Sigmoid colon (tissue), 7 donors: Measurements from ENCODE around the gene ZNF3. TPM values are rescaled to one million over a fixed set of nuclear protein-coding genes. Genes with fewer than 3 reads are reported as not detected.

Experiments
- DNase-seq: peaks from one replicate; pipeline ENCODE4 v3.0.0-alpha.2; 2019
- H3K27ac ChIP-seq, 4 donors: fragments of 200-600 bp; sonication (generic); one replicate each; pipeline ENCODE4 v1.5.1; 2016 to 2019; ENCODE audit warnings: mild to moderate bottlenecking in 1 of 4
- H3K27me3 ChIP-seq, 3 donors: fragments of 200-600 bp; sonication (generic); one replicate each; pipeline ENCODE4 v1.5.1; 2019; ENCODE audit warnings: mild to moderate bottlenecking in 1 of 3
- H3K36me3 ChIP-seq, 4 donors: fragments of 200-600 bp; sonication (generic); one replicate each; pipeline ENCODE4 v1.5.1; 2016 to 2019
- H3K4me1 ChIP-seq, 4 donors: fragments of 200-600 bp; sonication (generic); one replicate each; pipeline ENCODE4 v1.5.1; 2017 to 2019
- H3K4me3 ChIP-seq, 4 donors: fragments of 200-600 bp; sonication (generic); one replicate each; pipeline ENCODE4 v1.5.1; 2017 to 2019; ENCODE audit warnings: mild to moderate bottlenecking in 2 of 4, moderate library complexity in 1 of 4
- H3K9me3 ChIP-seq, 4 donors: fragments of 200-600 bp in 3 of 4; sonication (generic) in 3 of 4; one replicate each; pipeline versions ENCODE4 v1.5.1 to v1.6.1; 2013 to 2019
- EP300 ChIP-seq, 4 donors: sonication (generic); formaldehyde crosslinking; IDR thresholded peaks; one replicate each; pipeline ENCODE4 v1.6.1; 2017; ENCODE audit warnings: antibody characterized with exemption in 4 of 4
- POLR2A ChIP-seq, 2 donors: fragments of 450-650 bp; IDR thresholded peaks; one replicate each; pipeline ENCODE4 v1.6.1; 2016; ENCODE audit warnings: antibody characterized with exemption in 2 of 2, mild to moderate bottlenecking in 2 of 2, moderate library complexity in 2 of 2
- POLR2AphosphoS5 ChIP-seq, 4 donors: sonication (generic); formaldehyde crosslinking; IDR thresholded peaks; one replicate each; pipeline ENCODE4 v1.6.1; 2017; ENCODE audit warnings: antibody characterized with exemption in 4 of 4
- WGBS, 2 donors: extraction: QIAGEN DNeasy Blood & Tissue Kit; methylation state at CpG; one replicate each; pipeline ENCODE4 v1.1.7; 2013; 5-methylcytosine and 5-hydroxymethylcytosine counted together
- intact Hi-C: fragments of 100-400 bp; cut with DNase I; formaldehyde crosslinking; loops from one replicate; pipeline ENCODE4 v1.15.1; 2023
- polyA plus RNA-seq, 3 donors: library from polyadenylated mRNA; stranded (reverse); fragments of 200-250 nt; gene quantifications; one replicate each; pipeline ENCODE4 v1.2.3, GENCODE V29; 2013
- total RNA-seq, 4 donors: library from RNA; depleted of rRNA; stranded (reverse); fragments of >200 nt; gene quantifications; one replicate each; pipeline ENCODE4 v1.1.0, GENCODE V29; 2016
- TF ChIP-seq, protein P1 (sequence below), 4 experiments: fragments of 450-650 bp in 3 of 4; fragments of 200-600 bp in 1 of 4; IDR thresholded peaks; one replicate each; pipeline ENCODE4 v1.5.1; 2016 to 2019; ENCODE audit warnings: antibody characterized with exemption in 4 of 4, mild to moderate bottlenecking in 3 of 4, moderate library complexity in 2 of 4
- donor health status: healthy with polysubstance abuse.
- donor health status: Bipolar disorder and iron deficiency.
- donor health status: healthy.

Gene ZNF3
- total and polyA plus RNA-seq, 7 donors: 17.1 to 28.0 (median 19.2) TPM

DNA sequence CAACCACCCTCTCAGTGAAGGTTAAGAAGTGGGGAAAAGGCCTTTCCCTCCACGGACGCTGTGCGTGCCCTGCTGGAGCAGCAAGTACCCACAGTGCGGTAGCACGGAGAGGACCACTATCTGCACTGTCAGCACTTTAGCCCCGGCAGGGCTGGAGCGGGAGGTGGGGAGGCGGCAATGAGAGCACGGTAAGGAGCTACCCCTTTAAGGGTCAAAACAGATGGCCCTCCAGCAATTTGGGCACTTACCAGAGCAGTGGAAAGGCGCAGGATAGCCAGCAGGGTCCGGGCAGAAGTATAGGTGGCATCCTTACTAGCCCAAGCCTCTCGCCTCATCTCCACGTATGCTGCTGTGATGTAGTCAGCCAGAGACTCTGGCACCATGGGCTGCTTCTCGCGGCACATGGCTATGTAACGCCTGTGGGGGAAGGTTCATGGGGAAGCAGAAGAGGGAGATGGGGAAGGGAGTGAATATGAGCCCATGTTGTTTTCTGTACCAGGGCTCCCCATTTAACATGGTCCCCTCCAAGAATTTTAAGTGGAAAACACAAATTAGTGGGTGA lies 12.5 kb upstream of the ZNF3 start:
- no peaks in the 10 kb centered on the region for H3K9me3 ChIP-seq
- intact Hi-C loops: no loop called here
- no peak for TF ChIP-seq POLR2AphosphoS5 (IDR thresholded peaks at IDR 0.05)
- TF ChIP-seq, protein P1, sequence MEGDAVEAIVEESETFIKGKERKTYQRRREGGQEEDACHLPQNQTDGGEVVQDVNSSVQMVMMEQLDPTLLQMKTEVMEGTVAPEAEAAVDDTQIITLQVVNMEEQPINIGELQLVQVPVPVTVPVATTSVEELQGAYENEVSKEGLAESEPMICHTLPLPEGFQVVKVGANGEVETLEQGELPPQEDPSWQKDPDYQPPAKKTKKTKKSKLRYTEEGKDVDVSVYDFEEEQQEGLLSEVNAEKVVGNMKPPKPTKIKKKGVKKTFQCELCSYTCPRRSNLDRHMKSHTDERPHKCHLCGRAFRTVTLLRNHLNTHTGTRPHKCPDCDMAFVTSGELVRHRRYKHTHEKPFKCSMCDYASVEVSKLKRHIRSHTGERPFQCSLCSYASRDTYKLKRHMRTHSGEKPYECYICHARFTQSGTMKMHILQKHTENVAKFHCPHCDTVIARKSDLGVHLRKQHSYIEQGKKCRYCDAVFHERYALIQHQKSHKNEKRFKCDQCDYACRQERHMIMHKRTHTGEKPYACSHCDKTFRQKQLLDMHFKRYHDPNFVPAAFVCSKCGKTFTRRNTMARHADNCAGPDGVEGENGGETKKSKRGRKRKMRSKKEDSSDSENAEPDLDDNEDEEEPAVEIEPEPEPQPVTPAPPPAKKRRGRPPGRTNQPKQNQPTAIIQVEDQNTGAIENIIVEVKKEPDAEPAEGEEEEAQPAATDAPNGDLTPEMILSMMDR (IDR thresholded peaks at IDR 0.05): no peak
- TF ChIP-seq EP300 (IDR thresholded peaks at IDR 0.05): no peak
- TF ChIP-seq POLR2A (IDR thresholded peaks at IDR 0.05): no peak
- no peak overlapping the region for H3K4me3 ChIP-seq
- H3K27ac ChIP-seq: peak overlapping the region in 3 of 4 donors; percentile 23 to 57 (median 26)
- peaks cover 72 to 92% (median 83%) of the 10 kb centered on the region in 4 donors for H3K36me3 ChIP-seq
- no peak for DNase-seq
- H3K27me3 ChIP-seq: no peaks in the 10 kb centered on the region
- peaks cover 0 to 31% (median 28%) of the 10 kb centered on the region in 4 donors for H3K4me1 ChIP-seq
- WGBS, 2 donors: 88 to 89% methylated on average over 16 of the region's 16 CpGs

DNA sequence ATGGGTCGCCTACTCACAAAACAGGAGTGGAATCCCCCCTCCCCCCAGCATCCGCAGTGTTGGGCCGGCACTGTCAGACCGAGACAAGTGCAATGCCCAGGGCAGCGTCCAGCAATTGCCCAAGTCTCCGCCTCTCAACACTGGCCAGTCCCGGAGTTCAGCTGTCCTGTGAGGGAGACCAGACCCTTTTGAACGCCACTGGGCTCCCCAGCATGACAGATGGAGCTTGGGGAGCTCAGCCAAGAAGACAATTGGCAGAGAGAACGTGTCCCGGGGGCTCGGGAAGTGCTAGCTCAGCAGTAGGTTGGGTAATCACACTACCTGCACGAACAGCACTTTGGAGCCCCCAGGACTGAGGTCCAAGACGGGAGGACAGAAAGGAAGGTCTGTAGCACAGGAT lies 12.0 kb upstream of the ZNF3 start:
- WGBS, 2 donors: 70 to 77% methylated on average over 13 of the region's 13 CpGs
- peak; percentile 71 for DNase-seq
- Histone ChIP-seq H3K27me3 (no peaks in the 10 kb centered on the region), H3K36me3 (peaks cover 67 to 86% (median 78%) of the 10 kb centered on the region in 4 donors), H3K4me1 (peaks cover 0 to 28% (median 26%) of the 10 kb centered on the region in 4 donors), H3K27ac (peak overlapping the region in 3 of 4 donors; percentile 23 to 57 (median 26)), H3K4me3 (no peak overlapping the region), H3K9me3 (no peaks in the 10 kb centered on the region)
- peak in 2 of 4 donors; percentile 27 to 37 for TF ChIP-seq POLR2AphosphoS5 (IDR thresholded peaks at IDR 0.05)
- no peak for TF ChIP-seq EP300 (IDR thresholded peaks at IDR 0.05)
- intact Hi-C loops: no loop called here

DNA sequence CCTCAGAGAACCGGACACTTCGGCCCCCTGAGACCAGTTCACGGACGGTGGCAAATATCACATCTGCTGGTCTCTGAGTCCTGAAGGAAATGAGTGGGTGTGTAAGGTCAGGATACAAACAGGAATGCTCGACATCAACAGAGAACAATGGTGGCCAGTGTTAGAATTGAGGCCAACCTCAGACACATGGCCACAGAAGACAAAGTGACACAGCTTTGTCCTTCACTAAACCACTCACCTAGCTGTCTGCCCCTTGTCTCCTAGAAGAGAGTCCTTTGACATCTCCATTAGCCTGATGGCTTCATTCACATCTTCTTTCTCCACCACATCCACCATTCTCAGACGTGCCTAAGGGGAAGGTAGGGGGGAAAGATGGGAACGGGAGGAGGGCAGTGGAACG lies 11.5 kb upstream of the ZNF3 start:
- H3K27me3 ChIP-seq: no peaks in the 10 kb centered on the region
- no peaks in the 10 kb centered on the region for H3K9me3 ChIP-seq
- peaks cover 63 to 82% (median 73%) of the 10 kb centered on the region in 4 donors for H3K36me3 ChIP-seq
- no peak for TF ChIP-seq EP300 (IDR thresholded peaks at IDR 0.05)
- TF ChIP-seq, protein P1 (IDR thresholded peaks at IDR 0.05): no peak
- no peak for TF ChIP-seq POLR2A (IDR thresholded peaks at IDR 0.05)
- TF ChIP-seq POLR2AphosphoS5 (IDR thresholded peaks at IDR 0.05): no peak
- H3K4me3 ChIP-seq: no peak overlapping the region
- peaks cover 0 to 32% (median 28%) of the 10 kb centered on the region in 4 donors for H3K4me1 ChIP-seq
- 62 to 72% methylated on average over 8 of the region's 8 CpGs for WGBS, 2 donors
- intact Hi-C loops: no loop called here
- no peak for DNase-seq
- peak overlapping the region in 3 of 4 donors; percentile 23 to 57 (median 26) for H3K27ac ChIP-seq

DNA sequence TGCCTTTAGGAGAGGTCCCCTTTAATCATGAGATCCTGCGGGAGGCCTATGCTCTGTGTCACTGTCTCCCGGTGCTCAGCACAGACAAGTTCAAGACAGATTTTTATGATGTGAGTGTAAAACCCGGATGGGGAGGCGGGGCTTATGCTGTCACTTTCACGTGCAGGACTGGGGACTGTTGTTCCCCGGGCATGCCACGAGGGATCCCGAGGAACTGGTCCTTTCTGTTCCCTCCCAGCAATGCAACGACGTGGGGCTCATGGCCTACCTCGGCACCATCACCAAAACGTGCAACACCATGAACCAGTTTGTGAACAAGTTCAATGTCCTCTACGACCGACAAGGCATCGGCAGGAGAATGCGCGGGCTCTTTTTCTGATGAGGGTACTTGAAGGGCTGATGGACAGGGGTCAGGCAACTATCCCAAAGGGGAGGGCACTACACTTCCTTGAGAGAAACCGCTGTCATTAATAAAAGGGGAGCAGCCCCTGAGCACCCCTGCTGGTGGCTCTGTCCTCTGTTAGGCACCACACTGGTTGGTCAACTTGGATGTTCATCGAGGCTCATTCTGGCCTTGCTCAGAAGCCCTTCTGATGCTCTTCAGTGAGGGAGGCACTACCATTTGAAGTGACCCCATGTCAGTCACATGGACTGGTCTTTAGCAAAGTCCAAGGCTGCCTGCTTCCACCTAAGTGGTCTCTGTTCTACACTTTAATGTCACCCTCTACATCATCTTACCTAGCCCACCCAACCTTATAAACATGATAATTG lies 10.1 kb upstream of the ZNF3 start:
- H3K27me3 ChIP-seq: no peaks in the 10 kb centered on the region
- H3K9me3 ChIP-seq: no peaks in the 10 kb centered on the region
- no peak overlapping the region for H3K4me3 ChIP-seq
- peaks cover 0 to 43% (median 39%) of the 10 kb centered on the region in 4 donors for H3K4me1 ChIP-seq
- TF ChIP-seq, protein P1 (IDR thresholded peaks at IDR 0.05): no peak
- no peak for TF ChIP-seq EP300 (IDR thresholded peaks at IDR 0.05)
- TF ChIP-seq POLR2A (IDR thresholded peaks at IDR 0.05): no peak
- TF ChIP-seq POLR2AphosphoS5 (IDR thresholded peaks at IDR 0.05): no peak
- no peak for DNase-seq
- H3K27ac ChIP-seq: no peak overlapping the region
- 49 to 69% methylated on average over 19 of the region's 19 CpGs for WGBS, 2 donors
- intact Hi-C loops: no loop called here
- peaks cover 52 to 67% (median 59%) of the 10 kb centered on the region in 4 donors for H3K36me3 ChIP-seq
